Transverse colon (tissue), 4 donors: ENCODE data around the gene SSX2IP.

Experiments
- POLR2A ChIP-seq: fragments of 450-650 bp; IDR thresholded peaks from one replicate; pipeline ENCODE4 v1.6.1; 2016; ENCODE audit warnings: antibody characterized with exemption, mild to moderate bottlenecking, moderate library complexity
- POLR2AphosphoS5 ChIP-seq, 3 donors: sonication (generic); formaldehyde crosslinking; IDR thresholded peaks; one replicate each; pipeline ENCODE4 v1.6.1; 2016; ENCODE audit warnings: antibody characterized with exemption in 3 of 3
- TF ChIP-seq, protein P1 (sequence below), 5 experiments: fragments of 200-600 bp in 3 of 5; fragments of 450-650 bp in 2 of 5; sonication (generic) in 3 of 5; IDR thresholded peaks; 1 replicate in 2 of 5; 2 replicates in 3 of 5; pipeline ENCODE4 v1.5.1; 2016 to 2017; ENCODE audit warnings: antibody characterized with exemption in 5 of 5, inconsistent platforms in 3 of 5, mild to moderate bottlenecking in 2 of 5, moderate library complexity in 1 of 5

DNA sequence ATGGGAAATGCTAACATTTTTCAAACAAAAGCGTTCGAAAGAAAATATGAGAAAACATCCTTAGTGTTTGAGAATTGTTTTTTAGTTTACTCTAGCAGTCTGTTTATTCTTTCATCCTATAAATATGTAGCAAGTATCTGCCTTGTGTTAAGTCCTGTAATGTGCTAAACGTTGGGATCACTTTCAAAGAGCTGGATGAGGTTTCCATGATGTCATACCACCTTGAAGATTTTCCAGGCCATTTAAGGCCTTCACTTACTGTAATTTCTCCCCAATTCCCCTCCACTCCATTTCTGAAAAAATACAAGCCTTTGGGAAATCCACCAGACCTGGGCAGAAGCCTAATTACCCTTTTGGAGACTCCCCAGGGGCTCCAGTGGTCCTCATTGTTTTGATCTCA lies 91.8 kb downstream of the SSX2IP start:
- TF ChIP-seq POLR2AphosphoS5 (IDR thresholded peaks at IDR 0.05) (peak in 1 of 3 donors; percentile 29), POLR2A (no peak)
- TF ChIP-seq, protein P1, sequence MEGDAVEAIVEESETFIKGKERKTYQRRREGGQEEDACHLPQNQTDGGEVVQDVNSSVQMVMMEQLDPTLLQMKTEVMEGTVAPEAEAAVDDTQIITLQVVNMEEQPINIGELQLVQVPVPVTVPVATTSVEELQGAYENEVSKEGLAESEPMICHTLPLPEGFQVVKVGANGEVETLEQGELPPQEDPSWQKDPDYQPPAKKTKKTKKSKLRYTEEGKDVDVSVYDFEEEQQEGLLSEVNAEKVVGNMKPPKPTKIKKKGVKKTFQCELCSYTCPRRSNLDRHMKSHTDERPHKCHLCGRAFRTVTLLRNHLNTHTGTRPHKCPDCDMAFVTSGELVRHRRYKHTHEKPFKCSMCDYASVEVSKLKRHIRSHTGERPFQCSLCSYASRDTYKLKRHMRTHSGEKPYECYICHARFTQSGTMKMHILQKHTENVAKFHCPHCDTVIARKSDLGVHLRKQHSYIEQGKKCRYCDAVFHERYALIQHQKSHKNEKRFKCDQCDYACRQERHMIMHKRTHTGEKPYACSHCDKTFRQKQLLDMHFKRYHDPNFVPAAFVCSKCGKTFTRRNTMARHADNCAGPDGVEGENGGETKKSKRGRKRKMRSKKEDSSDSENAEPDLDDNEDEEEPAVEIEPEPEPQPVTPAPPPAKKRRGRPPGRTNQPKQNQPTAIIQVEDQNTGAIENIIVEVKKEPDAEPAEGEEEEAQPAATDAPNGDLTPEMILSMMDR (IDR thresholded peaks at IDR 0.05): no peak
